SK-N-MC (cell line): Measurements from ENCODE around the gene NXNL2.

Experiments used
- DNase-seq: peaks from one replicate; pipeline ENCODE4 v3.0.0-alpha.2; 2011; ENCODE audit warnings: low read depth, low spot score
- H3K27ac ChIP-seq: fragments of 200-600 bp; sonication (generic); 2 replicates; pipeline ENCODE4 v1.5.1; 2016; ENCODE audit warnings: mixed run types
- H3K36me3 ChIP-seq: fragments of 200-600 bp; sonication (generic); 2 replicates; pipeline ENCODE4 v1.6.1; 2017; ENCODE audit warnings: antibody characterized with exemption, low read length, mixed read lengths; ENCODE audit not compliant: insufficient read depth
- H3K4me3 ChIP-seq: fragments of 200-600 bp; sonication (generic); 2 replicates; pipeline ENCODE4 v1.5.1; 2016
- H3K9ac ChIP-seq: fragments of 200-600 bp; sonication (generic); 2 replicates; pipeline ENCODE4 v1.8.0; 2017; ENCODE audit warnings: mixed run types, mixed read lengths; ENCODE audit not compliant: insufficient read length
- H3K9me3 ChIP-seq: fragments of 200-600 bp; sonication (generic); 2 replicates; pipeline ENCODE4 v1.6.1; 2017; ENCODE audit warnings: low read depth, mild to moderate bottlenecking, antibody characterized with exemption, low read length, moderate library complexity, mixed read lengths
- EZH2 ChIP-seq: fragments of 200-600 bp; sonication (generic); IDR thresholded peaks from one replicate; pipeline ENCODE4 v1.6.1; 2017; ENCODE audit warnings: antibody characterized with exemption
- FOXP2 ChIP-seq: optimal IDR thresholded peaks from 2 replicates; pipeline ENCODE3; 2011; ENCODE audit warnings: mild to moderate bottlenecking, moderate library complexity; ENCODE audit not compliant: insufficient read depth; ENCODE audit errors: extremely low read length, control extremely low read depth
- POLR2AphosphoS5 ChIP-seq: IDR thresholded peaks from 2 replicates; pipeline ENCODE4 v1.6.1; 2012; ENCODE audit warnings: mild to moderate bottlenecking, low read depth, low read length, borderline replicate concordance

The NXNL2 gene

GRCh38 chr9:88536951-88537760 is 2.2 kb downstream of the NXNL2 start:
- Histone ChIP-seq H3K9ac (no peak overlapping the region), H3K9me3 (no peaks in the 10 kb centered on the region), H3K4me3 (no peak overlapping the region), H3K27ac (no peak overlapping the region), H3K36me3 (no peaks in the 10 kb centered on the region)
- DNase-seq = no peak
- no peak for TF ChIP-seq EZH2
- TF ChIP-seq FOXP2 = no peak
- TF ChIP-seq POLR2AphosphoS5 = no peak

GRCh38 chr9:88537761-88538091 is 2.7 kb downstream of the NXNL2 start:
- H3K27ac ChIP-seq = no peak overlapping the region
- H3K36me3 ChIP-seq = no peaks in the 10 kb centered on the region
- no peaks in the 10 kb centered on the region for H3K9me3 ChIP-seq
- no peak overlapping the region for H3K9ac ChIP-seq
- H3K4me3 ChIP-seq = no peak overlapping the region
- DNase-seq = no peak
- TF ChIP-seq FOXP2 (no peak), EZH2 (no peak), POLR2AphosphoS5 (no peak)

GRCh38 chr9:88538311-88539085 is 3.5 kb downstream of the NXNL2 start:
- no peak for TF ChIP-seq FOXP2
- TF ChIP-seq EZH2 = no peak
- TF ChIP-seq POLR2AphosphoS5 = no peak

GRCh38 chr9:88539246-88539645 is 4.3 kb downstream of the NXNL2 start:
- no peak overlapping the region for H3K9ac ChIP-seq
- no peak overlapping the region for H3K4me3 ChIP-seq
- TF ChIP-seq FOXP2 (no peak), EZH2 (no peak), POLR2AphosphoS5 (no peak)
- no peaks in the 10 kb centered on the region for H3K9me3 ChIP-seq
- H3K27ac ChIP-seq = no peak overlapping the region
- no peak for DNase-seq
- no peaks in the 10 kb centered on the region for H3K36me3 ChIP-seq

More at GRCh38 chr9:88538311-88539085, 3.5 kb downstream of the NXNL2 start:
- Histone ChIP-seq H3K27ac (no peak overlapping the region), H3K9ac (no peak overlapping the region), H3K9me3 (no peaks in the 10 kb centered on the region), H3K36me3 (no peaks in the 10 kb centered on the region), H3K4me3 (no peak overlapping the region)
- DNase-seq = no peak

- Histone ChIP-seq H3K36me3 (no peaks in the 10 kb centered on the region), H3K4me3 (no peak overlapping the region), H3K27ac (no peak overlapping the region), H3K9ac (no peak overlapping the region), H3K9me3 (no peaks in the 10 kb centered on the region)
- no peak for TF ChIP-seq EZH2
- no peak for TF ChIP-seq FOXP2
- no peak for TF ChIP-seq POLR2AphosphoS5
- no peak for DNase-seq
These were observed 5.3 kb downstream of the NXNL2 start for GRCh38 chr9:88540251-88540763.

GRCh38 chr9:88544245-88544644 is 9.3 kb downstream of the NXNL2 start:
- TF ChIP-seq POLR2AphosphoS5 (no peak), EZH2 (no peak), FOXP2 (no peak)
- Histone ChIP-seq H3K9me3 (no peaks in the 10 kb centered on the region), H3K9ac (no peak overlapping the region), H3K36me3 (no peaks in the 10 kb centered on the region), H3K27ac (no peak overlapping the region), H3K4me3 (no peak overlapping the region)
- DNase-seq = no peak

- H3K4me3 ChIP-seq = no peak overlapping the region
- no peak overlapping the region for H3K27ac ChIP-seq
- H3K9ac ChIP-seq = no peak overlapping the region
- TF ChIP-seq FOXP2 (no peak), EZH2 (no peak), POLR2AphosphoS5 (no peak)
- no peak for DNase-seq
- no peaks in the 10 kb centered on the region for H3K9me3 ChIP-seq
- H3K36me3 ChIP-seq = no peaks in the 10 kb centered on the region
These were observed 16.7 kb downstream of the NXNL2 start for GRCh38 chr9:88551546-88552137.

- no peak for DNase-seq
- H3K36me3 ChIP-seq = no peaks in the 10 kb centered on the region
- TF ChIP-seq POLR2AphosphoS5 = no peak
- TF ChIP-seq FOXP2 = no peak
- TF ChIP-seq EZH2 = no peak
- no peak overlapping the region for H3K9ac ChIP-seq
- H3K4me3 ChIP-seq = no peak overlapping the region
- no peaks in the 10 kb centered on the region for H3K9me3 ChIP-seq
- H3K27ac ChIP-seq = no peak overlapping the region
These were observed 18.4 kb downstream of the NXNL2 start for GRCh38 chr9:88553350-88553749.
